Stimulated activated CD4-positive, alpha-beta T cell treated with anti-CD3 and anti-CD28 coated beads, Interleukin-15, amount 100 ng/mL, for 24 hours (primary cell): ENCODE results near the gene SPEN.
"Not testable (repeated sequence)": the region's sequence is repeated elsewhere in the genome, so short reads cannot be mapped to it uniquely, and the experiment has no call there.

Experiments
- DNase-seq: peaks from one replicate; pipeline ENCODE4 v3.0.0-alpha.2; 2020

Gene SPEN

GRCh38 chr1:15856888-15857287 lies 9.4 kb downstream of the SPEN start:
- no peak for DNase-seq

GRCh38 chr1:15858069-15858670 lies 10.7 kb downstream of the SPEN start:
- DNase-seq, result no peak

GRCh38 chr1:15858672-15859372 lies 11.3 kb downstream of the SPEN start:
- no peak for DNase-seq

- no peak for DNase-seq
Measured at GRCh38 chr1:15863156-15863901, 15.8 kb downstream of the SPEN start.

GRCh38 chr1:15866721-15867201 lies 19.3 kb downstream of the SPEN start:
- no peak for DNase-seq

GRCh38 chr1:15867288-15867687 lies 19.8 kb downstream of the SPEN start:
- DNase-seq, result no peak

GRCh38 chr1:15869413-15869812 lies 21.9 kb downstream of the SPEN start:
- no peak for DNase-seq

- DNase-seq, result no peak
Measured at GRCh38 chr1:15870421-15870820, 22.9 kb downstream of the SPEN start.

- DNase-seq, result no peak
Measured at GRCh38 chr1:15874471-15874870, 27.0 kb downstream of the SPEN start.

- DNase-seq, result no peak
Measured at GRCh38 chr1:15876357-15877055, 29.0 kb downstream of the SPEN start.

GRCh38 chr1:15881961-15882360 lies 34.5 kb downstream of the SPEN start:
- no peak for DNase-seq

- no peak for DNase-seq
Measured at GRCh38 chr1:15882665-15883064, 35.2 kb downstream of the SPEN start.

- no peak for DNase-seq
Measured at GRCh38 chr1:15883326-15883725, 35.8 kb downstream of the SPEN start.

GRCh38 chr1:15884477-15884876 lies 37.0 kb downstream of the SPEN start:
- no peak for DNase-seq

GRCh38 chr1:15885269-15885668 lies 37.8 kb downstream of the SPEN start:
- no peak for DNase-seq

- DNase-seq, result peak; percentile 38
Measured at GRCh38 chr1:15885701-15886610, 38.4 kb downstream of the SPEN start.

GRCh38 chr1:15886611-15887167 lies 39.2 kb downstream of the SPEN start:
- DNase-seq, result no peak

- not testable (repeated sequence) for DNase-seq
Measured at GRCh38 chr1:15892857-15893599, 45.5 kb downstream of the SPEN start.

- DNase-seq, result no peak
Measured at GRCh38 chr1:15895233-15895632, 47.7 kb downstream of the SPEN start.

GRCh38 chr1:15896841-15897610 lies 49.5 kb downstream of the SPEN start:
- not testable (repeated sequence) for DNase-seq
